Dermis blood vessel endothelial cell (primary cell): ENCODE measurements around the gene TRMU. TPM values are rescaled to one million over a fixed set of nuclear protein-coding genes. Genes with fewer than 3 reads are reported as not detected.
A peak's percentile ranks its signal among the peaks of the same experiment; 100 is the strongest.

Experiments
- DNase-seq: peaks from one replicate; pipeline ENCODE4 v3.0.0; 2010
- total RNA-seq: library from RNA; depleted of rRNA; stranded (reverse); fragments of >200 nt; gene quantifications from 2 replicates; pipeline ENCODE4 v1.2.3, GENCODE V29; 2014

Gene TRMU, protein sequence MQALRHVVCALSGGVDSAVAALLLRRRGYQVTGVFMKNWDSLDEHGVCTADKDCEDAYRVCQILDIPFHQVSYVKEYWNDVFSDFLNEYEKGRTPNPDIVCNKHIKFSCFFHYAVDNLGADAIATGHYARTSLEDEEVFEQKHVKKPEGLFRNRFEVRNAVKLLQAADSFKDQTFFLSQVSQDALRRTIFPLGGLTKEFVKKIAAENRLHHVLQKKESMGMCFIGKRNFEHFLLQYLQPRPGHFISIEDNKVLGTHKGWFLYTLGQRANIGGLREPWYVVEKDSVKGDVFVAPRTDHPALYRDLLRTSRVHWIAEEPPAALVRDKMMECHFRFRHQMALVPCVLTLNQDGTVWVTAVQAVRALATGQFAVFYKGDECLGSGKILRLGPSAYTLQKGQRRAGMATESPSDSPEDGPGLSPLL
- 29.3 and 35.1 TPM in 2 replicates for total RNA-seq

DNA sequence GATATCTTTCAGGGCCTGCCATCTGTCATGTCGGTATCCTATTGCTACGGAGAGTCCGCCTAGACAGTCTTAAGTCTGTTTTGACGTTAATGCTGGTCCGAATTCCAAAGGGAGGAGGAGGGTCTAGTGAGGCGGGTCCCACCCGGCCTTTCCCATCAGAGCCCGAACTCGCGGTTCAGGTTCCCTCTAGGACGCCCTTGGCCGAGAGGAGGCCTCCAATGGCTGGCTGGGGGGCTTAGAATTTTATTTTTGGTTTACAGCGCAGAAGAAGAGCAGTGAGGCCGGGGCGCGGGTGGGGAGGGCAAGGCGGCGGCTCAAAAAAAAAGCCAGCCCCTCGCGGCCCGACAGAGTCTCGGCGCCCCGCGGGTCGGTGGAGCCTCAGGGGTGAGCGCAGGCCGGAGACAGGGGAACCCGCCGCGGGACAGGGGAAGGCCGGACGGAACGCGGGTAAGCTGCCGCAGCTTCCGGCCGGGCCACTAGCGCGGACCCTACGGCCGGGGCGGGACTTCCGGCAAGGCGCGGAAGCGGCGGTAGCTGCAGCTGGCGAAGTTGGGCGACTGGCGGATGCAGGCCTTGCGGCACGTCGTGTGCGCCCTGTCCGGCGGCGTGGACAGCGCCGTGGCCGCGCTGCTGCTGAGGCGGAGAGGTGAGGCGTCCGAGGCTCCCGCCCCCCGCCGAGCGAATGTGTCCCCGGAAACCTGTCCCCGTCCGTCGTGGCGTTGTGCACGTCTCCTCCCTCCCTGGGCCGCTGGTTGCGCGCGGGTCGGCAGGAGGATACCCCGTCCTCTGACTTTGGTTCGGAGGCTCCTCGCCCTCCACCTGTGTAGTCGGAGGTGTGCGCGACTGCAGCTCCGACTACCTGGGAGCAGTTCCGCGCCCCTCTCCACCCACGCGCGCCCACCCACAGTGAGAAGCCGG, at the start of gene TRMU:
Gene TRMU, plus strand, starts transcription at position 514 of the 918 bp plus-strand sequence. Its CDS starts 51 bp downstream, at position 565.
- peak; percentile 90 for DNase-seq

DNA sequence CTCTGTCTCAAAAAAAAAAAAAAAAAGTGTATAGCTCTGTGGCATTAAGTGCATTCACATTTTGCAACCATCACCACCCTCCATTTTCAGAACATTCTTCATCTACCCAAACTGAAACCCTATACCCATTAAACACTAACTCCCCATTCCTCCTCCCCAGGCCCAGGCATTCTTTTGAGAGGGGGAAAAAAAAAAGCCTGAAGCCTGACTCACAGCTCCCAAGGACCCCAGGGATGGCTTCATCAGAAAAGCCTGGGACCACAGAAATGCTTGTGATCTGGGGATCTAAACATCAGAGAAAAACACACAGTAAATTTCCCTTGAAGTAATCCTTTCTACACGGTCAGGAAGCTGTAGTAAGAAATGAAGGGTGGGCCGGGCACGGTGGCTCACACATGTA, 49.5 kb upstream of the TRMU start:
- no peak for DNase-seq

DNA sequence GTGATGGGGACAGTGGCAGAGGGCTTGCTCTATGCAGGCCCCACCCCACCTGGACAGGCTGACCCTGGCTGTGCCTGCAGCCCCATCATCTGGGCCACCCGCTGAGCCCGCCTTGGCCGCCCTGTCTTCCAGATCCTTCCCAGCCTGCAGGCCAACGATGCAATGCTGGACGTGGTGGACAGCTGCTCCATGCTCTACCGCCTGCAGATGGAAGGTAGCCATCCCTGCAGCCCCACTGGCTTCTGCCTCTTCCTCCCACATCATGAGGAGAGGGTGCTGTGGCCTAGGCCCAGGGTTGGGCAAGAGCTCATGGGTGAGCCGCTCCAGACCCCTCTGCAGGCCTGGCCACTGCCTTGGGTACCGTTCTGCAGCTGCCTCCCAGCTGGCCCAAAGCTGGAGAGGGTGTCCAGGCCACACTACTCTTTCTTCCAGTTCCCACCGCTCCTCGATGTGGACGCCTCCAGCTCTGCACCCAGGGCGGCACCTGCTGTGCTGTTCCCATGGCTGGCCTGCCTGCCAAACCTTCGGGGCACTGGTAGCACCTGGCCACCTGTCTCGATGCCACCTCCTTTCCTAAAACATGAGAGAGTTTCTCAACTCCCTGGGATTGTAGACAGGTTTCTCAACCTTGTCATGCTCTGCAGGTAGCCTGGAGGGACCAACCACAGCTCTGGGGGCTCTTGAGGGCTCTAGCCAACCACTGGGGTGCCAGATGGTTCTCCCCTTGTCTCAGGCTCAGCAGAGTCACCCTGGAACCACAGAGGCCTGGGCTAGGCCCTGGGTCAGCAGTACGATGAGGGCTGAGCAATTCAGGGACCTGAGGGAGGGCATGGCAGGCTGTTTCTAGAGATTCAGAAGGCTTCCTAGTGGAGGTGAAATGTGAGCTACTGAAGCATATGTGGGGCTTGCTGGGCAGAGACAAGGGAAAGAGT, 48.3 kb upstream of the TRMU start:
- no peak for DNase-seq

DNA sequence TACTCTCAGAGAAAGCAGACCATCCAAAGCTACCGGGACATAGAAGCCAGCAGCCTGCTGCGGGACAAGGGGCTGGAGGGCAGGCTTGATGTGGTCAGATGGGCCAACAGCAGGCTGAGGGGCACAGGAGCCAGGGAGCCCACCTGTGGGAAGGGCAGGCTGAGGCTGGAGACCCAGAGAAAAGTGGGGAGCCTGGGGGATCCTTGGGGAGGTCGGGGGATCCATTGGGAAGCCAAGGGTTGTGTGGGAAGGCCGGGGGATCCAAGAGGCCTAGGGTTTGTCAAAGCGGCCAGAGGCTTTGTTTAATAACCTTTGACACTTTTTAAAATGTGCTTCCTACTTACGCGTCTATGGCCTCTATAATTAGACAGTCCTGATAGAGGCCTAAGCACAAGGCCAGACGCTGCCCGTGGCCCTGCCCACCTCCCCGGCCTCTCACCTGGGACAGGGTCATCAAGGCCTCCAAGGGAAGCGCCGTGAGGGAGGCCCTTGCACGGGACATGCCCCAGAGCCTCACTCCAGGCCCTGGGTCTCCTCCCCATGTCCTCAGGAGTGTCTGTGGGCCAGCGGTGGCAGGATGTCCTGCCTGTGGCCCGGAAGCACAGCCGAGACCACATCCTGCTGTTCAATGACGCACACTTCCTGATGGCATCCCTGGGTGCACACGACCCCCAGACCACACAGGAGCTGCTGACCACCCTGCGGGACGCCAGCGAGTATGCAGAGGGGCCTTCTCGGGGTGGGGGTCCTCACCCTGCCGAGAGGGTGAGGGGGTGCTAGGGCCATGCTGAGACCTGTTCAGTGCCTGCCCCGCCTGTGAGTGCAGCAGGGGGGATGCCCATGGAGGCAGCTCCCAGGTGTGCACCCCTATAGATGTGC, 47.4 kb upstream of the TRMU start:
- DNase-seq: peak; percentile 65

DNA sequence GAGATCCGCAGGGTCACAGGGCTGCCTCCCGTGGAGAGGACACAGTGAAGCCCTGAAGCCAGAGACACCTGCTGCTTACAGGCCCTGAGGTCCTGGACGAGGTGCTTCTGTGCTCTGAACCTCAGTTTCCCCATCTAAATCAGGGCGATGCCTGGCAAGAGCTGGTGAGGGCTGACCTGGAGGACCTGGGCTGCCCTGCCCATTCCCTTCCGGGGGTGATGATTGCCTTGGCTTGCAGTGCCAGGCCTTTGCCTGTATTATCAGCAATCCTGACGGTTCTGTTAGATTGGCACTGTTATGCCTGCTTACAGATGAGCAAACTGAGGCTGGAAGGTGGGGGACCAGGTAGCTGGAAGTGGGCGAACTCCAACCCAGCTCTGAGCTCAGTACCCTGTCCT, 46.7 kb upstream of the TRMU start:
- DNase-seq: no peak

DNA sequence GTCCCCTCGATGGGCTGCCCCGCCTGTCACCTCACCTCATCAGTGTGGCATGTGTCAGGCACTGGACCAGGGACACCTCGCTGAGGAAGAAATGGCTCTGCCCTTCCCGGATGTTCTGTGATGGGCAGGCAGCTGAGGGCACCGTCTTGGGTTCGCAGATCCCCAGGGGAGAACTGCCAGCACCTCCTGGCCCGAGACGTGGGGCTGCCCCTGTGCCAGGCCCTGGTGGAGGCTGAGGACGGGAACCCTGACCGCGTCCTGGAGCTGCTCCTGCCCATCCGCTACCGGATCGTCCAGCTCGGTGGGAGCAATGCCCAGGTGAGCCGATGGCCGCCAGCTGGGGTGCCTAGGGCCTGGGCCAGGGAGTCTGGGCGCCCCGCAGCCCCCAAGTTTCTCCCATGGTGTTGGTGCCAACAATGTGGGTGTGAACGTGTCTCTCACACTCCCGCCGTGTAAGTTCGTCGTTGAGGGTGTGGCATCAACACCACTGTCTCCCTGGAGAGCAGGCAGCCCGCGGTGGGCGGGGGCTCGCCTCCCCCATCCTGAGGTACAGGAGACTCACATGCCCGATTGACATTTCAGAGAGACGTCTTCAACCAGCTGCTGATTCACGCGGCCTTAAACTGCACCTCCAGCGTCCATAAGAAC, 46.1 kb upstream of the TRMU start:
- DNase-seq: no peak

DNA sequence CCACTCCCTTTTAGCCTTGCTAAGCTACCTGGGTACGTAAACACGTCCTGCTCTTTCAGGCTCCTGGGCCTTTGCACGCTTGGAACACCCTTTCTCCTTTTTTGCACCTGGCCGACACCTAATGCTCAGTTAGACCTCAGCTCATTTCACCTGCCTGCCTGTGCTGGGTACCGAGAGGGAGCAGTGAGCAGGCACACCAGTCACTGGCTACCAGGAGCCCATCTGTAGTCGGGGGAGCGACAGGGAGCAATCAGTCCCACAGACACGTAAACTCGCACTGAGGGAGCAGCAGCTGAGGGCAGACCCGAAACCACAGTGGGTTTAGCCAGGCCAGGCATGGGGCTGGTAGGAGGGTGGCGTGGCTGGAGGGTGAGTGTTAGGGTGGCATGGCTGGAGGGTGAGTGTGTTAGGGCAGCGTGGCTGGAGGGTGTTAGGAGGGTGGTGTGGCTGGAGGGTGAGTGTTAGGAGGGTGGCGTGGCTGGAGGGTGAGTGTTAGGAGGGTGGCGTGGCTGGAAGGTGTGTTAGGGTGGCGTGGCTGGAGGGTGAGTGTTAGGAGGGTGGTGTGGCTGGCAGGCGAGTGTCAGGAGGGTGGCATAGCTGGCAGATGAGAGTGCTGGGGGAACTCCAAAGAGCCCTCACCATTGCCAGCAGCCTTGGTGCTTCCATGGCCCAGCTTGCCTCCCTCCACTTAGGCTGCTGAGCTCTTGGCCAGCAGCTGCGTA, 45.2 kb upstream of the TRMU start:
- no peak for DNase-seq

DNA sequence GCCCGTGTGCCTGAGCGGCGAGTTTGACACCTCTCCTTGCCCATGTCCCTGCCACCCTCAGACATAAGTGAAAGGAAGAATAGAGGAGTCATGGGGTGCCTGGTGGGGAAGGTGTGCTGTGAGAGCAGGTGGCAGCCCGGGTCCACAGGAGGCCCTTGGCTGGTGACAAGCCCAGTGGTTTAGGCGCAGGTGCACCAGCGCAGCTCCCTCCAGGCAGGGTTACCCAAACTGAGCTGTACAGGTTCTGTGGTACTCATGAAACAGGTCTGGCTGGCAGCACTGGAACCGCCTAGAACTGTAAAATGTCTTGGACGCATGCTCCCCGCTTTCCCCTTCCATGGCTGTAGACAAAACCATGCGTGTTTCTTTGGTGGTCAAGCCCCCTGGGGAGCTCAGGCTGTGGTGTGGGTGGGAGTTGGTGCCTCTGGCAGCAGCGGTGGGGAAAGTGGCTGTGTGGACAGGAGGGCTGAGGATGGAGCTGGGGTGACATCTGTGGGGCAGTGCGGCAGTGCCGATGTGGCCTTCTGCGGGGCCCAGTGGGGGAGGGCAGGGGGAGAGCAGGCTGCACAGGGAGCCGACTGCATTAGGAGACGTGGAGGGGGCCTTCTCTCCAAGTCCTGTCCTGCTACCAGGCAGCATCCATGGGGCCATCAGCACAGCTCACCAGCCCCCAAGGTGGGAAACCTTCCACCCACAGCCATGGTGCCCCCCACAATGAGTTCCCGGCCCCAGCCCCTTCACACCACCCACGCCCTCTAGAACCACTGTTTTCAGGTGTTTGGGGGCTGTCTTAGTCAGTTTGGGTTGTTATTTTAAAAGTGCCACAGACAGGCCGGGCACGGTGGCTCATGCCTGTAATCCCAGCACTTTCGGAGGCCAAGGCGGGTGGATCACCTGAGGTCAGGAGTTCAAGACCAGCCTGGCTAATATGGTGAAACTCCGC, 44.4 kb upstream of the TRMU start:
- no peak for DNase-seq

DNA sequence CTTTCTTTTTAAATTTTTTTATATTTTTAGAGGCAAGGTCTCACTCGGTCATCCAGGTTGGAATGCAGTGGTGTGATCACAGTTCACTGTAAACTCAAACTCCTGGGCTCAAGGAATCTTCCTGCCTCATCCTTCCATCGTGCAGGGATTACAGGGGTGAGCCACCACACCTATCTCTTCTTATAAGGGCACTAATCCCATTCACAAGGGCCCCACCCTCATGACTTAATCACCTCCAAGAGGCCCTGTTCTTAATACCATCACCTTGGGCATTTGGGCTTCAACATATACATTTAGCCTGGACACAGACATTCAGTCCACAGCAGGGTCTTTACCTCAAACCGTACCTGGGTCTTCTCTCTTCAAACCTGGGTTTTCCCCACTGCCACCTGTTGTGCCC, 43.3 kb upstream of the TRMU start:
- no peak for DNase-seq

DNA sequence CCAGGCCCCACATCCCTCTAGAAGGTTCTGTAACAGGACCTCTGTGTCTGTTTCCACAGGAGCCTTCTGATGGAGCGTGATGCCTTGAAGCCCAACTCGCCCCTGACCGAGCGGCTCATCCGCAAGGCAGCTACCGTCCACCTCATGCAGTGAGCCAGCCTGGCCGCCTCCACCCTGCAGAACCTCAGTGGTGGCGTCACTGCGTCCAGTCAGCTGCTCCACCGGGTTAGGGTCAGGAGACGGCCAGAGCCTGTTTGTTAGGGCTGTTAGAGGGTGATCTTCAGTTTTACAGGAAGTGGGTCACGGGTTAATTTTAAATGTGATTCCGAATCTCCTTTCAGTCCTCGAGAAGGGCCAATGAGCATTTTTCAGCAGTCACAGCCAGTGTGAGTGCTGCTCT, 42.8 kb upstream of the TRMU start:
- no peak for DNase-seq

DNA sequence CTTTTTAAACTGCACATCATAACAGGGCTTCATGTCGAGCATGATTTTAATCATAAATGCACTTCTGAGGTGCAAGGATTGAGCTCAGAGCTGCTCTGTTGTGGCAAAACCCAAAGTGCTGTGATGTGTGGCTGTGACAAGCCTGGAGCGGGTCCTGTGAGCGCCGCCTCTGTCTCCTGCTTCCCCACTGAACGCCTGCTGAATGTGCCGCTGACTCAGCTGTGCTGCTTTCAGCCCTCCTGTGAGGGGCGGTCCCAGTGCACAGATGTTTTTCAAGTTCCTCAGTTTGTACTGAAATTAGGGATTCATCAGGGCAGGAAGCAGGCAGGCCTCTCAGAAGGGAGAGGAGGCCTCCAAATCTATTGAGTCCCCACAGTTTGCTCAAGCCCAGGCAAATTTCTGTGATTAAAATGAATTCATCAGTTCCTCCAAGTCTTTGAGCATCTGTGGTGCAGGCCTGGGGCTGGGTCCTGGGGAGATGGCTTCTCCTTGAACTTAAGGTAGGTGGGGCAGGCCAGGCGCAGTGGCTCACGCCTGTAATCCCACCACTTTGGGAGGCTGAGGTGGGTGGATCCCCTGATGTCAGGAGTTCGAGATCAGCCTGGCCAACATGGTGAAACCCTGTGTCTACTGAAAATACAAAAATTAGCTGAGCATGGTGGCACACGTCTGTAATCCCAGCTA, 41.8 kb upstream of the TRMU start:
- DNase-seq: no peak

DNA sequence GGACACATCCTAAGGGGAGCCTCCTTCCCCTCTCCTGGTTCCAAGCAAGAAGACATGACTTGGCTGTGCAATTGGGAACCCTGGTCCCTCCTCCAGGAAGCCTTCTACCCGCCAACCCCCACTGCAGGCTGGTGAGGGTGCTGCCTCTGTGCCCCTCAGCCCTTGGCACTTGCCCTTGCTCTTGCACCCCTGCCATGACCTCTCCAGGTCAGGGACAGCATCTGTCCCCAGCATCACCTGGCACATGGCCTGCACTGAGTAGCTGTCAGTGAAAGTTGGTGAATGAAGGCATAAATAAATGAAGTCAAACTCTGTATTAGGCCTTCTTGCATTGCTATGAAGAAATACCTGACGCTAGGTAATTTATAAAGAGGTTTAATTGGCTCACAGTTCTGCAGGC, 40.7 kb upstream of the TRMU start:
- DNase-seq: no peak

DNA sequence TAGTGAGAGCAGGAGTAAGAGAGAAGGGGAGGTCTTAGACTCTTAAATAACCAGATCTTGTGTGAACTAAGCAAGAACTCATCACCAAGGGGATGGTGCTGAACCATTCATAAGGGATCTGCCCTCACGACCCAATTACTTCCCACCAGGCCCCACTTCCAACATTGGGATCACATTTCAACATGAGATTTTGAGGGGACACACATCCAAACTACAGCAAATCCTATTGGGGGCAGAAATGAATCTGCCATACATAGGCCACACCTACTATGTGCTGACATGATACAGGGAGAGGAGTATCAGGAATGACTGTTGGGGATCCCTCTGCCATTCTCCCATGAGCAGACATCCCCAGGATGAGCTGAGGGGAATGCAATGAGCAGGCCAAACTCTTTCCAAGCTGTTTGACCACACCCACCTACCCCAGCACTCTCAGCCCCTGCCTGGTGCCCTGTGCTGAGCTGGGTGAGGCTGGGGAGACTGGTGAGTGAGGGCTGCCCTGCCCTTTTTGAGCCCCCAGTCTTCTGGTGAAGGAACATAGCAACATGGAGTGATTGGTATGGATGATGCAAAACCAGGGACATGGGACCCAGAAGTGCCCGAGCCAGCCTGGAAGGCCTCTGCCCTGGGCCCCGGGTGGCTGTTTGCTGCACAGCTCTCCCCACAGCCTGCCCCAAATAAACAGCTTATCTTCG, 40.1 kb upstream of the TRMU start:
- no peak for DNase-seq

DNA sequence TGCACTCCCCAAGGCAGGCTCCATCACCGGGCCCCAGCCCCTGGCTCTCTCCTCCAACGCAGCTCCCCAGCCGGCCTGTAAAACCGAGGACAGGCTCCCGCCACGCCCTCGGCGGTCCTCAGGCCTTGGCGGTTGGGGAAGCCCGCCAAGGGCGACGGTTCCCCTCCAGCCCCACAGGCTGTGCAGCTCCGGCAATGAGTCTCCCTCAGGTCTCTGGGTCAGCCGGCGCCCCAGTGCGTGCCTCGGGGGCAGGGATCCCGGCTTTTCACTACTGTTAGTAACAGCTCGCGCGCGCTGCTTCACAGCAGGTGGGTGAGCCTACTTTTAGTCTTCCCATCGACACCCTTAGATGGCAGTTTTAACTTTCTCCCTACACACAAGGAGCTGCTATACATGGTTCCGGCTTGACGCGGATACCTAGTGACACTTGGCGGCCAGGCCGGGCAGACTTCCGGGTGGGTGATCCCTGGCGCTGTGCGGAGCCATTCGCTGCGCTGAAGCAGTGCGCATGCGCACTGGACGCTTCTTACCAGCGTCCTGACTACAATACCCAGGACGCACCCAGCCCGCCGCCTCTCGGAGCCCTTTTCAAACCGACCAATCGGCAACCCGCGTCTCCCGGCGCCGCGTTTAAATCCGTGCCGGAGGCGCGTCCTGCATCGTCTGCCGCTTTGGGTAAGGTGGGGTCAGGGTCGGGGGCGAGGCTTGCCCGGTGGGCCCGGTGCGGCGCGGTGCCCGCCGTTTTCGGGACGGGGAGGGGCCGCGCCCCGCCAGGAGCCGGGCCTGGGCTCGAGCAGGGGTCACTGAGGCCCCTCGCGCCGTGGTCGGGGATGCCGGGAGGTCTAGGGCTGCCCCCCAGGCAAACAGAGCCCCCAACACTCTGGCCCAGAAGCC, 39.0 kb upstream of the TRMU start, which contains the start of gene GTSE1:
Gene GTSE1, plus strand, starts transcription at position 614 of the 894 bp plus-strand sequence. CDS start 531 bp downstream, outside the sequence.
- DNase-seq: peak; percentile 98

DNA sequence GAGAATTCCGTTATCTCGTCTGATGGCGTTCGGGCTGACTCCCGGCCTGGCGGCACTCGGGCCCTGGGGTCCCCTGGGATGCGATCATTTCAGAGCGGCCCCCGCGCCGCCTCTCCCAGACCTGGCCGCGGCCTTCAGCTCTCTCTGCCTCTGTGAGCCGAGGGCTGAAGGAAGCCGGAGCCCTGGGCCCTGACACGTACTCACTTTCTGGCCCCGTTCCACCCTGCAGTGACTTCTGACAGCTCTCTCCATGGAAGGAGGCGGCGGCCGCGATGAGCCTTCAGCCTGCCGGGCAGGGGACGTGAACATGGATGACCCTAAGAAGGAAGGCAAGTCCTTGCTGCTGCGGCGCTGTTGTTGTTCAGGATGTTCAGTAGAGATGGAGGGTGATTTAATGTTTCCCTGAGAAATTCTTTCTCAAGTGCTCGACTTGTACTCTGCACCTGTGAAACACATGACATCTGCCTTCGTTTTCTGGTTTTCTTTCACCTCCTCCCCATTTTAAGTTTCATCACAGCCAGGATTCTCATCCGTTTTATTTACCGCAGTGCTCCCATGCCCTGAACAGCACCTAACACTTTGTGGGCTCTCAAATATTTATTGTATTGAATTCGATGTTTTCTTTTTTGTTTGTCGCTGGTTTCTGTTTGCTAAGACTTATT, 38.2 kb upstream of the TRMU start:
- DNase-seq: peak; percentile 55

DNA sequence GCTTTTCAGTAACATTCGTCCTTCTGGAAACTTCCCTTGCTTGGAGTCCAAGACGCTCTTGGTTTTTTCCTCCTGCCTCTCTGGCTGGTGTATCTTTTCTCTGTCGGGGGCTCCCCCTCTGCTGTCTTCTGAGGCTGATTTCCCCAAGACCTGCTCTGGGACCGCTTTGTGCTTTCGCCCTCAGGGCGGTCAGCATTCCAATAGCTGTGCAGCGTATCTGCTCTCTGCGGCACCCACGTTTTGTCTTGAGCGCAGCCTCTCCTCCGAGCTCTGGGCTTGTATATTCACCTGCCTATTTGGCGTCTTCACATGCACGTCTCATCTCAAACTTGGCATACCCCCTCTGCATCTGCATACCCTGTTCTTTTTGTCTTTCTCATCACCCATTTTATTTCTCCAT, 36.4 kb upstream of the TRMU start:
- no peak for DNase-seq
